ENCODE data around the gene SLC2A11. TPM values are rescaled to one million over a fixed set of nuclear protein-coding genes. Genes with fewer than 3 reads are reported as not detected.

The SLC2A11 gene
- total and polyA plus RNA-seq, 5 experiments from 2014 or later, result 3.6 to 23.6 (median 8.5) TPM

GRCh38 chr22:23825246-23825905, 32.3 kb upstream of the SLC2A11 start:
- H3K27me3 Mint-ChIP-seq, result no peaks in the 10 kb centered on the region
- no peaks in the 10 kb centered on the region for H3K9me3 Mint-ChIP-seq
- ATAC-seq (no peak), DNase-seq (no peak)
- H3K27ac Mint-ChIP-seq, result peak overlapping the region in 1 of 10 donors; percentile 19
- POLR2A ChIA-PET, result no interaction called here
- H3K4me1 Mint-ChIP-seq, result peaks cover 4 to 21% (median 10%) of the 10 kb centered on the region in 4 donors
- no peak overlapping the region for H3K4me3 Mint-ChIP-seq
- H3K36me3 Mint-ChIP-seq, result peaks cover 0 to 86% (median 12%) of the 10 kb centered on the region in 3 donors

GRCh38 chr22:23826510-23827350, 30.9 kb upstream of the SLC2A11 start:
- H3K4me3 Mint-ChIP-seq, result no peak overlapping the region
- H3K27ac Mint-ChIP-seq, result peak overlapping the region in 2 of 10 donors; percentile 39 to 43

DNA sequence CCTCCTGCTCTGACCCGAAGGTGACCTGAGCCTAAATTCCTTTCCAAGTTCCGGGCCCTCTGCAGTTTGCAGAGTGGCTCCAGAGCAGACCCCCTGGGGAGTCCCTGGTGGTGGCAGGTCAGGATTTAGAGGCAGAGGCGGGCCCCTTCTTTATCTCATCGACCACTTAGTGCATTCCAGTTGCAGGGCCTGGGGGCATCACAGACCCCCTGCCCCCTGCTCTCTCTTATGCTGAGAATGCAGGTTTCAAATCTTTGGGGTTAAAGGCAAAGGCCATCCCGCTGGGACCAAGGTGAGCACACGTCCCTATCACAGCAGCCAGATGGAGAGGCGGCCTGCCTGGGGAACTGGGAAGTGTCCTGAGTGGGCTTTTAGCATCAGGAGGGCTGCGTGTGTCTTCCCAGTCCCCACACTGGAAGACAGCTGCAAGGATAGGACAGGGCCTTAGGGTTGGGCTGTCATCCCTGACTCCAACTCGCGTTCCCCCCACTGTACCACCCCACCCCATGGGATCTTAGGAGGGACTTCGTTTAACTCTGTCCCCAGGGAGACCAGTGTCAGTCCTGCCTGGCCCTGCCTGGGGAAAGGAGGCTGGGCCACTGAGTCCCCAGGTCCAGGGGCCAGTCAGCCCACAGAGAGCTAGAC, 30.2 kb upstream of the SLC2A11 start:
- H3K4me1 Mint-ChIP-seq, result peaks cover 4 to 16% (median 8%) of the 10 kb centered on the region in 4 donors
- H3K27ac Mint-ChIP-seq, result no peak overlapping the region
- DNase-seq, result no peak
- H3K36me3 Mint-ChIP-seq, result peaks cover 0 to 83% (median 16%) of the 10 kb centered on the region in 3 donors
- POLR2A ChIA-PET, result no interaction called here
- H3K9me3 Mint-ChIP-seq, result no peaks in the 10 kb centered on the region
- no peak overlapping the region for H3K4me3 Mint-ChIP-seq
- no peak for ATAC-seq
- H3K27me3 Mint-ChIP-seq, result no peaks in the 10 kb centered on the region

More at GRCh38 chr22:23826510-23827350, 30.9 kb upstream of the SLC2A11 start:
- H3K4me1 Mint-ChIP-seq, result peaks cover 4 to 16% (median 9%) of the 10 kb centered on the region in 4 donors
- no peak for ATAC-seq
- DNase-seq, result no peak
- peaks cover 0 to 87% (median 16%) of the 10 kb centered on the region in 3 donors for H3K36me3 Mint-ChIP-seq
- no peaks in the 10 kb centered on the region for H3K9me3 Mint-ChIP-seq
- POLR2A ChIA-PET, result no interaction called here
- H3K27me3 Mint-ChIP-seq, result no peaks in the 10 kb centered on the region

GRCh38 chr22:23828800-23829680, 28.6 kb upstream of the SLC2A11 start:
- Mint-ChIP-seq H3K4me1 (peaks cover 4 to 10% (median 5%) of the 10 kb centered on the region in 4 donors), H3K27me3 (no peaks in the 10 kb centered on the region), H3K4me3 (no peak overlapping the region), H3K36me3 (peaks cover 0 to 69% (median 11%) of the 10 kb centered on the region in 3 donors), H3K9me3 (no peaks in the 10 kb centered on the region), H3K27ac (peak overlapping the region in 5 of 10 donors; percentile 9 to 78 (median 59))
- POLR2A ChIA-PET, result interaction anchor here (0.7 to 0.9 kb wide), 2 partner anchors 18 to 30 kb away, joined by 3 read pairs; no protein-coding TSS in a partner anchor
- DNase-seq, result no peak
- no peak for ATAC-seq

DNA sequence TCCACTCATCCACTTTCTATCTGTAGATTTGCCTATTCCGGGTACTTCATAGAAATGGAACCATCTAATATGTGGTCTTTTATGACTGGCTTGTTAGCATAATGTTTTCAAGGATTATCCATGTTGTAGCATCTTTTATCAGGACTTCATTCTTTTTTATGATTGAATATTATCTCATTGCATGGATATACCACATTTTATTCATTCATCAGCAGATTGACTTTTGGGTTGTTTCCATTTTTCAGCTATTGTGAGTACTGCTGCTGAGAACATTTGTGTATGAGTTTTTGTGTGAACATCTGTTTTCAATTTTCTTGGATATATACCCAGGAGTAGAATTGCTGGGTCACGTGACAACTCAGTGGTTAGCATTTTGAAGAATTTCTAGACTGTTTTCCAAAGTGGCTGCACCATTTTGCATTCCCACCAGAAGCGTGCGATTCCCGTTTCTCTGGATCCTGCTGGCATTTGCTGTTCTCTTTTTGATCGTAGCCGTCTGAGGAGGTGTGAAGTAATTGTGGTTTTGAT, 27.8 kb upstream of the SLC2A11 start:
- Mint-ChIP-seq H3K4me3 (peak overlapping the region in 1 of 10 donors; percentile 13), H3K27me3 (no peaks in the 10 kb centered on the region), H3K9me3 (no peaks in the 10 kb centered on the region), H3K27ac (peak overlapping the region in 4 of 10 donors; percentile 2 to 78 (median 23)), H3K4me1 (peaks cover 4 to 8% (median 5%) of the 10 kb centered on the region in 4 donors), H3K36me3 (peaks cover 0 to 65% (median 11%) of the 10 kb centered on the region in 3 donors)
- no peak for ATAC-seq
- DNase-seq, result no peak
- POLR2A ChIA-PET, result no interaction called here

DNA sequence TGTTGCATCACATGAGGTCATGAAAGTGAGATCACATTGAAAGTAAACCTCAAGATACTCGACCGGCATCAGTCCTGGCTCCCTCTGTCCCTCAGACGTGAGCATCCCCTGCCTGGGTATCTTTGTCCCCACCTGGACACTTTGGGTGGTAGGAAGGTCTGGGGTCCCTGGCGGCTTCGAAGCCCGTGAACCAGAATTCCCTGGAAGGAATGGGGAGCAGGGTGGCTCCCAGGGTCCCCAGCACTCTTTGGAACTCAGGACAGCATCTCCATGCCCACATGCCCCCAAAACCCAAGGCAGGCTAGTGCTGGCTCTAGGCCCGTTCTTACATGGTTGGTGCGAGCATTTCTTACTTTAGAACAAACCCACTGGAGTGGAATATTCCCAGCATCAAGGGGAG, 26.4 kb upstream of the SLC2A11 start:
- POLR2A ChIA-PET, result no interaction called here
- ATAC-seq, result no peak
- DNase-seq, result no peak
- H3K4me3 Mint-ChIP-seq, result no peak overlapping the region
- peaks cover 4 to 8% (median 6%) of the 10 kb centered on the region in 4 donors for H3K4me1 Mint-ChIP-seq
- no peaks in the 10 kb centered on the region for H3K27me3 Mint-ChIP-seq
- no peaks in the 10 kb centered on the region for H3K9me3 Mint-ChIP-seq
- no peak overlapping the region for H3K27ac Mint-ChIP-seq
- H3K36me3 Mint-ChIP-seq, result peaks cover 0 to 58% (median 8%) of the 10 kb centered on the region in 3 donors

- POLR2A ChIA-PET, result no interaction called here
- H3K4me3 Mint-ChIP-seq, result no peak overlapping the region
- peaks cover 4 to 11% (median 7%) of the 10 kb centered on the region in 4 donors for H3K4me1 Mint-ChIP-seq
- H3K36me3 Mint-ChIP-seq, result peaks cover 0 to 52% (median 5%) of the 10 kb centered on the region in 3 donors
- no peaks in the 10 kb centered on the region for H3K9me3 Mint-ChIP-seq
- no peak overlapping the region for H3K27ac Mint-ChIP-seq
- no peaks in the 10 kb centered on the region for H3K27me3 Mint-ChIP-seq
- DNase-seq, result no peak
- no peak for ATAC-seq
Observed at GRCh38 chr22:23831781-23832180, 25.9 kb upstream of the SLC2A11 start.

DNA sequence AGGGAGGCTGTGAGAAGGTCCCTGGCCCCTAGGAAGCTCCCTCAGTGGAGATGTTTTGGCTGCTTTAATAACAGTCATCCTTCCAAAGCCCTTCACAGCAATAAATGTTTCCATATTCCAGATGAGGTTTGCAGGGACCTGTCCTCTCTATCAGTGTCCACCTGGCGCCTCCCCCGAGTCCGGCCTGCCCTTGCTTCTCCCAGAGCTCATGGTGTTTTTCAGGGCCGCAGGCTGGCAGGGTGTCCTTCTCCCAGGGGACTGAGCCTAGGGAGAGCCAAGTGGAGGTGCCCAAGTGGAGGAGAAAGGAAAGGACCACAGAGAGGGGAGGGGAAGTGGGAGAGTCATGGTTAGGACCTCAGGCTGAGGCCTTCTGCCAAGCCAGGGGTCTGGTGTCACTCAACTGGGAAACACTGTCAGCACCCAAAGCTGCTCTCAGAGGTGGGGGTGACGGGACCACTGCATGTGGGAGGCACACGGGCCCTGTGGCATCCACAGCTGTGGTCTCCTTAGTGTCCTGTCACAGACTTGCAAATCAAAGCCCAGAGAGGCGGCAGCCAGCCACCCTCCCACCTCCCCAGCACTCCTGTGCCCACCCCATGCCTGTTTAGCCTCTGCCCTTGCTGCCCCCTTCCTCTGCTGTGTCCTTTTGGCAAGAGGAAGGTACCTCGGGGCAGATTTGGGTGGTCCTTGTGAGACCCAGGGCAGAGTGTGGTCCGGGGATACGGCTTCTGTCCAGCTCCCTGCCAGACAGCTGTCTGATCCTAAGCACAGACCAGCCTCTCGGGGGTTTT, 25.3 kb upstream of the SLC2A11 start:
- H3K9me3 Mint-ChIP-seq, result no peaks in the 10 kb centered on the region

GRCh38 chr22:23833017-23833751, 24.5 kb upstream of the SLC2A11 start:
- Mint-ChIP-seq H3K36me3 (peaks cover 0 to 45% (median 3%) of the 10 kb centered on the region in 3 donors), H3K27ac (peak overlapping the region in 1 of 10 donors; percentile 24), H3K4me1 (peaks cover 12 to 20% (median 16%) of the 10 kb centered on the region in 4 donors), H3K9me3 (no peaks in the 10 kb centered on the region), H3K27me3 (no peaks in the 10 kb centered on the region), H3K4me3 (no peak overlapping the region)
- no peak for DNase-seq
- POLR2A ChIA-PET, result no interaction called here
- no peak for ATAC-seq

More for the DNA sequence above, 25.3 kb upstream of the SLC2A11 start:
- peaks cover 7 to 14% (median 10%) of the 10 kb centered on the region in 4 donors for H3K4me1 Mint-ChIP-seq
- H3K36me3 Mint-ChIP-seq, result peaks cover 0 to 48% (median 5%) of the 10 kb centered on the region in 3 donors
- no peak for ATAC-seq
- H3K27me3 Mint-ChIP-seq, result no peaks in the 10 kb centered on the region
- POLR2A ChIA-PET, result no interaction called here
- DNase-seq, result no peak
- H3K4me3 Mint-ChIP-seq, result no peak overlapping the region
- H3K27ac Mint-ChIP-seq, result no peak overlapping the region

DNA sequence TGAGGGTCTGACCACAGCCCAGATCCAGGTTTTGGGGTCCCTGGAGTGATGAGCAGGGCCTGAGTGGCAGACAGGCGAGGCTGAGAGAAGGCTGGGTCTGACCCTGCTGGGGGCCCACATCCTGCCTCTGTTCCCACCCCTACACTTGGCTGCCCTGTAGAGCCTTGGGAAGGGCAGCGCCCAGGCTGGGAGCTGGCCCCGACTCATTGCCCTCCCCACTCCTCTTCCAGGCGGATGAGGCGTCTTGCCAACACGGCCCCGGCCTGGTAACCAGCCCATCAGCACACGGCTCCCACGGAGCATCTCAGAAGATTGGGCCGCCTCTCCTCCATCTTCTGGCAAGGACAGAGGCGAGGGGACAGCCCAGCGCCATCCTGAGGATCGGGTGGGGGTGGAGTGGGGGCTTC, 23.8 kb upstream of the SLC2A11 start:
- Mint-ChIP-seq H3K9me3 (no peaks in the 10 kb centered on the region), H3K36me3 (peaks cover 0 to 41% (median 3%) of the 10 kb centered on the region in 3 donors), H3K27me3 (no peaks in the 10 kb centered on the region), H3K4me1 (peaks cover 14 to 24% (median 19%) of the 10 kb centered on the region in 4 donors), H3K4me3 (no peak overlapping the region), H3K27ac (peak overlapping the region in 1 of 10 donors; percentile 5)
- POLR2A ChIA-PET, result no interaction called here
- DNase-seq, result no peak
- ATAC-seq, result no peak
